Measurements from ENCODE around the gene CENPC. TPM values are rescaled to one million over a fixed set of nuclear protein-coding genes. Genes with fewer than 3 reads are reported as not detected.
A peak's percentile ranks its signal among the peaks of the same experiment; 100 is the strongest.

The CENPC gene
- total and polyA plus RNA-seq, 2 of the 4 experiments (the other 2 are of a cell fraction): 4.2 to 6.6 TPM

DNA sequence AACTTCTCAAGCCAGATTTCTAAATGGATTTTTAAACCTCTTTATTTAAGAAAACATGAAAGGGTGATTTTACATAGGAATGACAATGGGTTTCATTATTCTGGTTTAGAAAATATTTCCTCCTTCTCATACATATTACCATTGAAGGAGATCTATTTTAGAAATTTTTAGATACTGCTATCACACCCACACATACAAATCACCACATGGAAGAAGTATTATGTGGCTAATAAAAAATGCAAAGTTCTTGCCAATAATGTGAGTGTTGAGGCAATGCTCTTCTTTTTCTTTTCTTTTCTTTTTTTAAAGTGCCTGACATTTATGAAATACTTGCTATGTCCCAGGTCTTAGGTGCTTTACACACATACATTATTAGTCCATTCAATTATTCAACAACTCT, 20.0 kb upstream of the CENPC start:
- H3K79me1 ChIP-seq (ENCODE audit: low read depth in 1 of 2, low read length in 2 of 2): no peaks in the 10 kb centered on the region
- no peak for ATAC-seq (ENCODE audit: low read depth)
- H3K4ac ChIP-seq (ENCODE audit: low read depth, low read length): no peak overlapping the region
- H3K9me1 ChIP-seq (ENCODE audit: insufficient read depth, low read length): no peaks in the 10 kb centered on the region
- DNase-seq: peak; percentile 22
- no peak overlapping the region for H2AK9ac ChIP-seq (replicated peaks; ENCODE audit: low read depth, low read length, poor library complexity)
- H3K4me2 ChIP-seq (ENCODE audit: low read depth, low read length): no peak overlapping the region
- H2BK120ac ChIP-seq (ENCODE audit: low read depth, low read length): no peak overlapping the region
- no peak overlapping the region for H3K9ac ChIP-seq (ENCODE audit: low read depth, low read length)
- no peak overlapping the region for H2BK15ac ChIP-seq (ENCODE audit: low read depth, low read length)
- no peak overlapping the region for H2BK20ac ChIP-seq (ENCODE audit: low read depth, low read length)
- H2AK5ac ChIP-seq (ENCODE audit: low read depth, low read length): no peak overlapping the region
- no peak overlapping the region for H4K91ac ChIP-seq (ENCODE audit: insufficient read depth, low read depth, low read length)
- no peak overlapping the region for H3K56ac ChIP-seq (ENCODE audit: extremely low read depth, insufficient read depth, low read length)
- CTCF ChIA-PET: no interaction called here
- no peaks in the 10 kb centered on the region for H3K27me3 ChIP-seq (ENCODE audit: control insufficient read depth, insufficient read depth, low read length)
- H2AFZ ChIP-seq (replicated peaks; ENCODE audit: low read length, poor library complexity): no peak overlapping the region
- no peaks in the 10 kb centered on the region for H3K4me1 ChIP-seq (ENCODE audit: control insufficient read depth, insufficient read depth, low read length)
- no peak overlapping the region for H3K18ac ChIP-seq (ENCODE audit: low read depth, low read length)
- H3K27ac ChIP-seq (ENCODE audit: insufficient read depth, low read length): no peak overlapping the region
- BruUV-seq (replicated peaks): no TSS peak
- in situ Hi-C loops (cut with MboI; ENCODE audit: low sequenced_read_pairs) (no loop called here), dilution Hi-C loops (cut with HindIII; ENCODE audit: low sequenced_read_pairs, unreplicated experiment) (no loop called here), intact Hi-C loops (cut with micrococcal nuclease) (no loop called here)
- H3K36me3 ChIP-seq (ENCODE audit: control insufficient read depth, insufficient read depth, low read length): no peaks in the 10 kb centered on the region
- no peak overlapping the region for H4K5ac ChIP-seq (ENCODE audit: low read depth, low read length)
- no peak overlapping the region for H2BK5ac ChIP-seq (ENCODE audit: low read depth, low read length, poor library complexity, severe bottlenecking)
- H3K4me3 ChIP-seq (ENCODE audit: insufficient read depth, low read depth, low read length): no peak overlapping the region
- H3K14ac ChIP-seq (replicated peaks; ENCODE audit: low read depth, low read length): no peak overlapping the region
- POLR2A ChIA-PET (ENCODE audit: unreplicated experiment): no interaction called here
- TF ChIP-seq MAFK (IDR thresholded peaks at IDR 0.05; ENCODE audit: low read depth, low read length) (no peak), CEBPB (IDR thresholded peaks at IDR 0.05; ENCODE audit: low read depth, low read length) (no peak), MAZ (IDR thresholded peaks at IDR 0.05; ENCODE audit: borderline replicate concordance, low read depth, low read length) (no peak), POLR2A (IDR thresholded peaks at IDR 0.05; ENCODE audit: low read depth, low read length) (no peak)
- no peak overlapping the region for H4K8ac ChIP-seq (ENCODE audit: low read depth in 2 of 2, low read length in 2 of 2)
- H3K9me3 ChIP-seq (ENCODE audit: control insufficient read depth, insufficient read depth, low read length): no peaks in the 10 kb centered on the region
- H3K23ac ChIP-seq (ENCODE audit: low read depth, low read length): no peak overlapping the region
- no peaks in the 10 kb centered on the region for H4K20me1 ChIP-seq (ENCODE audit: insufficient read depth, low read length)
